Left lung (tissue), 10 donors: Measurements from ENCODE around the gene ERAS. TPM values are rescaled to one million over a fixed set of nuclear protein-coding genes. Genes with fewer than 3 reads are reported as not detected.
"Not testable (repeated sequence)": the region's sequence is repeated elsewhere in the genome, so short reads cannot be mapped to it uniquely, and the experiment has no call there.

Experiments used
- ATAC-seq: fragments of 200-7000 bp; cut with Tn5 transposase; one replicate; pipeline ENCODE4 v1.9.1; 2020; ENCODE audit warnings: moderate library complexity
- DNase-seq, 4 donors: peaks; one replicate each; pipeline ENCODE4 v3.0.0-alpha.2; 2013 to 2020
- H3K27ac ChIP-seq, 2 donors: fragments of 200-600 bp; sonication (generic) in 1 of 2; one replicate each; pipeline versions ENCODE4 v1.5.0 to v1.8.0; 2020 to 2021
- H3K27me3 ChIP-seq, 2 donors: fragments of 200-600 bp; sonication (generic) in 1 of 2; one replicate each; pipeline versions ENCODE4 v1.5.0 to v1.8.0; 2020 to 2021
- H3K36me3 ChIP-seq, 2 donors: fragments of 200-600 bp; sonication (generic) in 1 of 2; one replicate each; pipeline versions ENCODE4 v1.5.0 to v1.8.0; 2020 to 2021
- H3K4me1 ChIP-seq, 2 donors: fragments of 200-600 bp; one replicate each; pipeline ENCODE4 v1.8.0; 2021
- H3K4me3 ChIP-seq, 2 donors: fragments of 200-600 bp; sonication (generic) in 1 of 2; one replicate each; pipeline versions ENCODE4 v1.5.0 to v1.8.0; 2020 to 2021; ENCODE audit warnings: mild to moderate bottlenecking in 1 of 2
- H3K9me3 ChIP-seq, 2 donors: fragments of 200-600 bp; sonication (generic) in 1 of 2; one replicate each; pipeline versions ENCODE4 v1.5.0 to v1.8.0; 2020 to 2021
- CTCF ChIP-seq, 2 donors: fragments of 200-600 bp; sonication (generic) in 1 of 2; IDR thresholded peaks; one replicate each; pipeline versions ENCODE4 v1.5.0 to v1.8.0; 2021; ENCODE audit warnings: antibody characterized with exemption in 2 of 2
- intact Hi-C, 2 donors: fragments of 100-400 bp; cut with DNase I; formaldehyde crosslinking; loops; one replicate each; pipeline versions ENCODE4 v1.11.2 to v1.14.2; 2022
- polyA plus RNA-seq, 6 donors: library from polyadenylated mRNA; unstranded; fragments of 120-200 nt; gene quantifications; one replicate each; pipeline ENCODE4 v1.2.1, GENCODE V29; 2013; ENCODE audit not compliant: insufficient read length in 6 of 6
- total RNA-seq, 2 donors: library from RNA; stranded (reverse); fragmentation: NEBNext Ultra II Directional; extraction: Animal tissue kit (Norgen Biotek cat#: 25700); gene quantifications; one replicate each; pipeline ENCODE4 v1.2.1, GENCODE V29; 2021
- donor health status: DM: no; HTN: yes; CAD: no.
- donor health status: DM: no; HTN: no; CAD: no.

Gene ERAS
- total and polyA plus RNA-seq, 8 donors, result 0.14 to 0.52 (median 0.26) TPM; not detected in 3

GRCh38 chrX:48848847-48849246 lies 22.5 kb downstream of the ERAS start:
- no peaks in the 10 kb centered on the region for H3K9me3 ChIP-seq
- no peaks in the 10 kb centered on the region for H3K36me3 ChIP-seq
- no peak for TF ChIP-seq CTCF (IDR thresholded peaks at IDR 0.05)
- DNase-seq (no peak), ATAC-seq (no peak)
- H3K27me3 ChIP-seq, result no peaks in the 10 kb centered on the region
- H3K27ac ChIP-seq, result no peak overlapping the region
- no peaks in the 10 kb centered on the region for H3K4me1 ChIP-seq
- intact Hi-C loops, result no loop called here
- no peak overlapping the region for H3K4me3 ChIP-seq

- Histone ChIP-seq H3K36me3 (no peaks in the 10 kb centered on the region), H3K27me3 (no peaks in the 10 kb centered on the region), H3K4me1 (no peaks in the 10 kb centered on the region), H3K27ac (no peak overlapping the region), H3K9me3 (no peaks in the 10 kb centered on the region), H3K4me3 (no peak overlapping the region)
- DNase-seq (no peak), ATAC-seq (no peak)
- no peak for TF ChIP-seq CTCF (IDR thresholded peaks at IDR 0.05)
- intact Hi-C loops, result no loop called here
Observed at GRCh38 chrX:48852857-48853256, 26.5 kb downstream of the ERAS start.

- H3K27me3 ChIP-seq, H3K27ac ChIP-seq, ATAC-seq, H3K36me3 ChIP-seq, DNase-seq, H3K4me1 ChIP-seq, intact Hi-C loops, H3K9me3 ChIP-seq, H3K4me3 ChIP-seq: not testable (repeated sequence)
Observed at GRCh38 chrX:48853494-48853893, 27.2 kb downstream of the ERAS start.

- H3K4me3 ChIP-seq, H3K36me3 ChIP-seq, H3K4me1 ChIP-seq, intact Hi-C loops, ATAC-seq, H3K9me3 ChIP-seq, H3K27me3 ChIP-seq, H3K27ac ChIP-seq, DNase-seq: not testable (repeated sequence)
Observed at GRCh38 chrX:48854121-48854804, 27.9 kb downstream of the ERAS start.

- intact Hi-C loops, result no loop called here
- no peak overlapping the region for H3K4me3 ChIP-seq
- no peaks in the 10 kb centered on the region for H3K27me3 ChIP-seq
- DNase-seq (no peak), ATAC-seq (no peak)
- H3K36me3 ChIP-seq, result no peaks in the 10 kb centered on the region
- TF ChIP-seq CTCF (IDR thresholded peaks at IDR 0.05), result no peak
- H3K27ac ChIP-seq, result no peak overlapping the region
- H3K4me1 ChIP-seq, result no peaks in the 10 kb centered on the region
- H3K9me3 ChIP-seq, result no peaks in the 10 kb centered on the region
Observed at GRCh38 chrX:48854898-48855297, 28.6 kb downstream of the ERAS start.

- no peak for DNase-seq
- H3K9me3 ChIP-seq, result no peaks in the 10 kb centered on the region
- no peak for TF ChIP-seq CTCF (IDR thresholded peaks at IDR 0.05)
Observed at GRCh38 chrX:48864210-48864609, 37.9 kb downstream of the ERAS start.

GRCh38 chrX:48872017-48872416 lies 45.7 kb downstream of the ERAS start:
- H3K4me1 ChIP-seq, H3K27me3 ChIP-seq, H3K4me3 ChIP-seq, H3K27ac ChIP-seq, DNase-seq, H3K36me3 ChIP-seq, intact Hi-C loops, ATAC-seq, H3K9me3 ChIP-seq: not testable (repeated sequence)

More at GRCh38 chrX:48864210-48864609, 37.9 kb downstream of the ERAS start:
- Histone ChIP-seq H3K27me3 (no peaks in the 10 kb centered on the region), H3K36me3 (no peaks in the 10 kb centered on the region), H3K27ac (no peak overlapping the region), H3K4me1 (no peaks in the 10 kb centered on the region), H3K4me3 (no peak overlapping the region)
- intact Hi-C loops, result no loop called here
- no peak for ATAC-seq

GRCh38 chrX:48876944-48877343 lies 50.6 kb downstream of the ERAS start:
- intact Hi-C loops, ATAC-seq, H3K9me3 ChIP-seq, H3K27me3 ChIP-seq, H3K4me1 ChIP-seq, H3K27ac ChIP-seq, H3K36me3 ChIP-seq, DNase-seq, H3K4me3 ChIP-seq: not testable (repeated sequence)
